Loucy (cell line): Measurements from ENCODE around the gene OSTM1.
"Not testable (repeated sequence)": the region's sequence is repeated elsewhere in the genome, so short reads cannot be mapped to it uniquely, and the experiment has no call there.

ENCODE experiments used
- H2AFZ ChIP-seq: fragments of 200-600 bp; sonication (generic); 2 replicates; pipeline ENCODE4 v1.6.0; 2016; ENCODE audit warnings: antibody characterized with exemption, mild to moderate bottlenecking, low read length, moderate library complexity
- H3F3A ChIP-seq: fragments of 200-600 bp; 2 replicates; pipeline ENCODE4 v1.6.0; 2016; ENCODE audit warnings: antibody characterized with exemption, low read depth, mild to moderate bottlenecking
- H3K27me3 ChIP-seq: fragments of 200-600 bp; sonication (generic); 2 replicates; pipeline ENCODE4 v1.6.1; 2014; ENCODE audit warnings: low read length, mild to moderate bottlenecking; ENCODE audit not compliant: insufficient read depth, poor library complexity, severe bottlenecking
- H3K36me3 ChIP-seq: fragments of 200-600 bp; sonication (generic); 2 replicates; pipeline ENCODE4 v1.6.1; 2016; ENCODE audit warnings: low read length; ENCODE audit not compliant: insufficient read depth
- H3K4me1 ChIP-seq: fragments of 200-600 bp; sonication (generic); 2 replicates; pipeline ENCODE4 v1.5.1; 2014; ENCODE audit warnings: low read length, mild to moderate bottlenecking; ENCODE audit not compliant: insufficient read depth, poor library complexity, severe bottlenecking
- H3K4me2 ChIP-seq: fragments of 200-600 bp; sonication (generic); 2 replicates; pipeline ENCODE4 v1.6.0; 2014; ENCODE audit warnings: antibody characterized with exemption, low read length, low read depth, mild to moderate bottlenecking; ENCODE audit not compliant: poor library complexity, severe bottlenecking
- H3K4me3 ChIP-seq: fragments of 200-600 bp; sonication (generic); 2 replicates; pipeline ENCODE4 v1.5.1; 2014; ENCODE audit warnings: low read length, mild to moderate bottlenecking, mixed read lengths; ENCODE audit not compliant: poor library complexity, severe bottlenecking
- H3K79me2 ChIP-seq: fragments of 200-600 bp; sonication (generic); 2 replicates; pipeline ENCODE4 v1.6.1; 2014; ENCODE audit warnings: low read length; ENCODE audit not compliant: insufficient read depth
- H3K9ac ChIP-seq: fragments of 200-600 bp; sonication (generic); 2 replicates; pipeline ENCODE4 v1.6.0; 2014; ENCODE audit warnings: mild to moderate bottlenecking, low read depth, low read length, moderate library complexity; ENCODE audit not compliant: poor library complexity, severe bottlenecking
- H3K9me2 ChIP-seq: fragments of 200-600 bp; sonication (generic); replicated peaks from 2 replicates; pipeline ENCODE4 v1.6.1; 2016; ENCODE audit warnings: low read depth, low read length, mixed read lengths
- H3K9me3 ChIP-seq: fragments of 200-600 bp; sonication (generic); 2 replicates; pipeline ENCODE4 v1.6.1; 2014; ENCODE audit warnings: mild to moderate bottlenecking, antibody characterized with exemption, low read length, low read depth; ENCODE audit not compliant: insufficient read depth
- H4K20me1 ChIP-seq: fragments of 200-600 bp; sonication (generic); 2 replicates; pipeline ENCODE4 v1.6.0; 2014; ENCODE audit warnings: antibody characterized with exemption, low read length, mild to moderate bottlenecking; ENCODE audit not compliant: insufficient read depth, poor library complexity, severe bottlenecking
- EZH2phosphoT487 ChIP-seq: fragments of 200-600 bp; IDR thresholded peaks from 2 replicates; pipeline ENCODE4 v1.6.1; 2018; ENCODE audit warnings: antibody characterized with exemption, mild to moderate bottlenecking, moderate library complexity, borderline replicate concordance
- TF ChIP-seq, protein P1 (sequence below): fragments of 200-600 bp; sonication (generic); conservative IDR thresholded peaks from 2 replicates; pipeline ENCODE4 v1.5.1; 2014; ENCODE audit warnings: mild to moderate bottlenecking, antibody characterized with exemption, low read length

Gene OSTM1

DNA sequence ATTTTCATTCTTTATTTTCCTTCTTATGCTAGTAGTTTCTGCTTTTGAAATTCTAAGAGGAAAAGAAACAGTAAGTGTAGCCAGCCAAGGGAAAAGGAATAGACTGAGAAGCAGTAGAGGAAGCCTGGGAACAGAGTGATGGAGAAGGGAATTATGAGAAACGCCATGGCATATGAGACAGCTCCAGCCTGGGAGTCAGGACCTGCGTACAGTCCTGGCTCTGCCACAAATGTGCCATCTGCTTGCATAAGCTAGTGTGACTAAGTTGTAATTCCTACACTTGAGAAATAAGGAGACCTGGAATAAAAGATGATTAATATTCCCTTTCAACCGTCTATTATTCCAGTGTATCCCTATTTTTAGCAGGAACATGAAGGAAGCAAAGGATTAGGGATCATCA lies 47.5 kb downstream of the OSTM1 start:
- Histone ChIP-seq H3F3A (no peaks in the 10 kb centered on the region), H3K36me3 (no peaks in the 10 kb centered on the region), H3K27me3 (no peaks in the 10 kb centered on the region), H3K9me2 (no peaks in the 10 kb centered on the region), H3K9ac (no peak overlapping the region), H3K4me2 (no peak overlapping the region), H3K79me2 (no peaks in the 10 kb centered on the region), H2AFZ (no peak overlapping the region), H3K4me1 (no peaks in the 10 kb centered on the region), H3K9me3 (no peaks in the 10 kb centered on the region), H4K20me1 (no peaks in the 10 kb centered on the region), H3K4me3 (no peak overlapping the region)
- TF ChIP-seq EZH2phosphoT487 = no peak
- TF ChIP-seq, protein P1, sequence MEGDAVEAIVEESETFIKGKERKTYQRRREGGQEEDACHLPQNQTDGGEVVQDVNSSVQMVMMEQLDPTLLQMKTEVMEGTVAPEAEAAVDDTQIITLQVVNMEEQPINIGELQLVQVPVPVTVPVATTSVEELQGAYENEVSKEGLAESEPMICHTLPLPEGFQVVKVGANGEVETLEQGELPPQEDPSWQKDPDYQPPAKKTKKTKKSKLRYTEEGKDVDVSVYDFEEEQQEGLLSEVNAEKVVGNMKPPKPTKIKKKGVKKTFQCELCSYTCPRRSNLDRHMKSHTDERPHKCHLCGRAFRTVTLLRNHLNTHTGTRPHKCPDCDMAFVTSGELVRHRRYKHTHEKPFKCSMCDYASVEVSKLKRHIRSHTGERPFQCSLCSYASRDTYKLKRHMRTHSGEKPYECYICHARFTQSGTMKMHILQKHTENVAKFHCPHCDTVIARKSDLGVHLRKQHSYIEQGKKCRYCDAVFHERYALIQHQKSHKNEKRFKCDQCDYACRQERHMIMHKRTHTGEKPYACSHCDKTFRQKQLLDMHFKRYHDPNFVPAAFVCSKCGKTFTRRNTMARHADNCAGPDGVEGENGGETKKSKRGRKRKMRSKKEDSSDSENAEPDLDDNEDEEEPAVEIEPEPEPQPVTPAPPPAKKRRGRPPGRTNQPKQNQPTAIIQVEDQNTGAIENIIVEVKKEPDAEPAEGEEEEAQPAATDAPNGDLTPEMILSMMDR = no peak

DNA sequence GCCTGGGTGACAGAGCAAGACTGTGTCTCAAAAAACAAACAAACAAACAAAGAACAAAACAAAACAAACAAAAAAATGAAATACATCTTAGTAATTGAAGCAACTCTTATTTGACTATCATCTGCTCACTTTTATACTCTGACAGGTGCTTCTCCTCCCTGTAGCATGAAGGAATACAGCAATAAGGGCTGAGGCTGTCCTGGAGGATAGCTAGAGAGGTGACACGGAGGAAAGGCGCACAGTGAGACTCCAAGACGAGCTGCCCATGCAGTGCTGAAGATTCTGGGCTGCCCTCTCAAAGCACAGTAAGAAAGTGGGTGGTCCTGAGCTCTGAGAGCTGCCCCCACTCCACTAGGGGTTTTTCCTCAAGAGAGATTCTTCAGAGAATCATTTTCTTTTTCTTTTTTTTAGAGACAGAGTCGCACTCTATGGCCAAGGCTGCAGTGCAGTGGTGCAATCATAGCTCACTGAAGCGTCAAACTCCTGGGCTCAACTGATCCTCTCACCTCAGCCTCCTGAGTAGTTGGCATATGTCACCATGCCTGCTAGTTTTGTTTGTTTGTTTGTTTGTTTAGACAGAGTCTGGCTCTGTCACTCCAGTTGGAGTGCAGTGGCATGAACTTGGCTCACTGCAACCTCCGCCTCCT lies 50.0 kb downstream of the OSTM1 start:
- no peaks in the 10 kb centered on the region for H4K20me1 ChIP-seq
- H3K4me1 ChIP-seq = no peaks in the 10 kb centered on the region
- TF ChIP-seq, protein P1 = no peak
- no peak for TF ChIP-seq EZH2phosphoT487
- H3K79me2 ChIP-seq = no peaks in the 10 kb centered on the region
- H3K36me3 ChIP-seq = no peaks in the 10 kb centered on the region
- H3K27me3 ChIP-seq = no peaks in the 10 kb centered on the region
- H3K4me2 ChIP-seq = no peak overlapping the region
- no peak overlapping the region for H3K4me3 ChIP-seq
- no peaks in the 10 kb centered on the region for H3K9me2 ChIP-seq
- H3F3A ChIP-seq = no peaks in the 10 kb centered on the region
- no peak overlapping the region for H3K9ac ChIP-seq
- no peak overlapping the region for H2AFZ ChIP-seq
- H3K9me3 ChIP-seq = no peaks in the 10 kb centered on the region

DNA sequence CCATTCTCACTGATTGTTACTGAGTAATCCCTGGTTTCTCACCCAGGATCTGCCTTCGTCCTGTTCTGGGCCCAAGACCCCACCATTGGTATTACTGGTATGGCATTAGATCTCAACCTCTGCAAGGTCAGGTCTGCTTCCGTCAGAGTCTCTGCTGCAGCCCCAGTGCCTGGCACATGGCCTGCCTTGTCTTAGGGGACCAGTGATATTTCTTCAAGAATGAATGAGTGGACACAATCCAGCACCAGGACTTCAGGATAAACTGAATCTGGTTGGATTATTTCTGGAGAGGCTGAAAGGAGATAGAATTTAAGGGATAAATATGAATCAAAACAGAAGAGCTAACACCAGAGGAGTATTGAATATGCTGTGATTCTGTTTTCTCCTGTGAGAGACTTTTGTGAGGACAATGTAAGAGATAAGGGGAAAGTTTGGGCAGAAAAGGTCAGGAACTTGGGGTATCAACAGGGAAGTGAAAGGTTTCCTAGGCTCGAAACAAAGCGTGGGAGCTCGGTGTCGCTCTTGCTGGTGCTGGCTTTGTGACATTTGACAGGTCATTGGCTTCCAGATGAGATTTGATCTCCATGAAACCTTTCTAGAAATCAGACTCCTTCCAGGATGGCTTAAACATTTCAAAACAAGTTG lies 53.9 kb downstream of the OSTM1 start:
- H3K4me3 ChIP-seq = no peak overlapping the region
- no peaks in the 10 kb centered on the region for H3F3A ChIP-seq
- H3K4me2 ChIP-seq = no peak overlapping the region
- H3K9me3 ChIP-seq = peaks cover 10% of the 10 kb centered on the region
- no peak for TF ChIP-seq EZH2phosphoT487
- TF ChIP-seq, protein P1 = no peak
- H3K79me2 ChIP-seq = no peaks in the 10 kb centered on the region
- H3K4me1 ChIP-seq = no peaks in the 10 kb centered on the region
- no peak overlapping the region for H2AFZ ChIP-seq
- no peak overlapping the region for H3K9ac ChIP-seq
- no peaks in the 10 kb centered on the region for H3K9me2 ChIP-seq
- H3K36me3 ChIP-seq = no peaks in the 10 kb centered on the region
- H4K20me1 ChIP-seq = no peaks in the 10 kb centered on the region
- H3K27me3 ChIP-seq = no peaks in the 10 kb centered on the region

DNA sequence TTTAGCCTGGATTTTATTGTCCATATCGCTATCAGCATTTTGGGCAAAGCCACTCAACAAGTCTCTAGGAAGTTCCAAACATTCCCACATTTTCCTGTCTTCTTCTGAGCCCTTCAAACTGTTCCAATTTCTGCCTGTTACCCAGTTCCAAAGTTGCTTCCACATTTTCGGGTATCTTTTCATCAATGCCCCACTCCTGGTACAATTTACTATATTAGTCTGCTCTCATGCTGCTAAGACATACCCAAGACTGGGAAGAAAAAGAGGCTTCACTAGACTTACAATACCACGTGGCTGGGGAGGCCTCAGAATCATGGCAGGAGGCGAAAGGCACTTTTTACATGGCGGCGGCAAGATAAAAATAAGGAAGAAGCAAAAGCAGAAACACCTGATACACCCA lies 58.3 kb downstream of the OSTM1 start:
- not testable (repeated sequence) for H3F3A ChIP-seq, H3K4me1 ChIP-seq, H4K20me1 ChIP-seq, H3K79me2 ChIP-seq, H3K36me3 ChIP-seq, H3K9me2 ChIP-seq, H3K4me2 ChIP-seq, H3K9ac ChIP-seq, H3K27me3 ChIP-seq, H3K4me3 ChIP-seq, H2AFZ ChIP-seq
- peaks cover 14% of the 10 kb centered on the region for H3K9me3 ChIP-seq
